Neural progenitor cell (in vitro differentiated cells): Measurements from ENCODE around the gene IRF6. TPM values are rescaled to one million over a fixed set of nuclear protein-coding genes. Genes with fewer than 3 reads are reported as not detected.

Experiments used
- DNase-seq: peaks from one replicate; pipeline ENCODE4 v3.0.0-alpha.2; 2016; ENCODE audit warnings: low spot score
- H2AFZ ChIP-seq: fragments of 200-600 bp; sonication (generic); replicated peaks from 2 replicates; pipeline ENCODE4 v1.6.1; 2016; ENCODE audit warnings: antibody characterized with exemption
- H3F3A ChIP-seq: fragments of 200-600 bp; sonication (generic); 2 replicates; pipeline ENCODE4 v1.6.1; 2016; ENCODE audit warnings: antibody characterized with exemption, low read depth
- H3K27ac ChIP-seq: fragments of 200-600 bp; sonication (generic); 2 replicates; pipeline ENCODE4 v1.5.1; 2016; ENCODE audit warnings: mild to moderate bottlenecking
- H3K27me3 ChIP-seq: fragments of 200-600 bp; sonication (generic); 2 replicates; pipeline ENCODE4 v1.6.1; 2016; ENCODE audit warnings: mild to moderate bottlenecking, moderate library complexity
- H3K36me3 ChIP-seq: fragments of 200-600 bp; sonication (generic); 2 replicates; pipeline ENCODE4 v1.5.1; 2016
- H3K4me1 ChIP-seq: fragments of 200-600 bp; sonication (generic); 2 replicates; pipeline ENCODE4 v1.6.1; 2016; ENCODE audit warnings: mixed run types
- H3K4me2 ChIP-seq: fragments of 200-600 bp; sonication (generic); 2 replicates; pipeline ENCODE4 v1.6.1; 2016
- H3K4me3 ChIP-seq: fragments of 200-600 bp; sonication (generic); 2 replicates; pipeline ENCODE4 v1.5.1; 2016
- H3K79me2 ChIP-seq: fragments of 200-600 bp; sonication (generic); 2 replicates; pipeline ENCODE4 v1.6.1; 2016; ENCODE audit warnings: low read depth
- H3K9ac ChIP-seq: fragments of 200-600 bp; sonication (generic); 2 replicates; pipeline ENCODE4 v1.6.1; 2016
- H3K9me3 ChIP-seq: fragments of 200-600 bp; sonication (generic); 2 replicates; pipeline ENCODE4 v1.5.1; 2016; ENCODE audit warnings: low read depth
- H4K20me1 ChIP-seq: fragments of 200-600 bp; sonication (generic); 2 replicates; pipeline ENCODE4 v1.6.1; 2016; ENCODE audit warnings: low read depth
- H3K27ac Mint-ChIP-seq: 3 replicates; pipeline ENCODE4 v1.8.0; 2021; ENCODE audit warnings: mixed read lengths
- H3K27me3 Mint-ChIP-seq: 2 replicates; pipeline ENCODE4 v1.8.0; 2022; ENCODE audit warnings: low read depth, mild to moderate bottlenecking, inconsistent platforms, moderate library complexity, mixed read lengths; ENCODE audit not compliant: insufficient read depth
- H3K36me3 Mint-ChIP-seq: 3 replicates; pipeline ENCODE4 v1.8.0; 2021; ENCODE audit warnings: mixed read lengths
- H3K4me1 Mint-ChIP-seq: 3 replicates; pipeline ENCODE4 v1.8.0; 2021; ENCODE audit warnings: mixed read lengths
- H3K4me3 Mint-ChIP-seq: 3 replicates; pipeline ENCODE4 v1.8.0; 2021; ENCODE audit warnings: mild to moderate bottlenecking, moderate library complexity, mixed read lengths
- H3K9me3 Mint-ChIP-seq: 3 replicates; pipeline ENCODE4 v1.8.0; 2020; ENCODE audit warnings: mixed read lengths
- CTCF ChIP-seq: fragments of 200-600 bp; sonication (generic); IDR thresholded peaks from 2 replicates; pipeline ENCODE4 v1.5.1; 2017; ENCODE audit warnings: antibody characterized with exemption, mild to moderate bottlenecking
- EZH2 ChIP-seq: fragments of 200-600 bp; sonication (generic); IDR thresholded peaks from 2 replicates; pipeline ENCODE4 v1.6.1; 2017; ENCODE audit warnings: antibody characterized with exemption, mild to moderate bottlenecking, moderate library complexity
- EZH2phosphoT487 ChIP-seq: fragments of 200-600 bp; sonication (generic); IDR thresholded peaks from 2 replicates; pipeline ENCODE4 v1.6.1; 2017; ENCODE audit warnings: antibody characterized with exemption
- total RNA-seq: library from RNA; depleted of rRNA; stranded (reverse); fragments of >200 nt; gene quantifications from 2 replicates; pipeline ENCODE4 v1.2.3, GENCODE V29; 2015; ENCODE audit warnings: low replicate concordance

Gene IRF6
- total RNA-seq, 1 donor from 2014 or later: 3.3 TPM

- no peak overlapping the region for H3K27ac Mint-ChIP-seq
Observed at GRCh38 chr1:209755256-209755655, 50.7 kb downstream of the IRF6 start.

GRCh38 chr1:209752890-209753289 lies 53.1 kb downstream of the IRF6 start:
- Mint-ChIP-seq H3K27ac (no peak overlapping the region), H3K9me3 (no peaks in the 10 kb centered on the region), H3K4me3 (no peak overlapping the region), H3K27me3 (peaks cover 6% of the 10 kb centered on the region), H3K36me3 (no peaks in the 10 kb centered on the region), H3K4me1 (peaks cover 3% of the 10 kb centered on the region)
- H3K27me3 ChIP-seq: peaks cover 8% of the 10 kb centered on the region
- no peaks in the 10 kb centered on the region for H3K36me3 ChIP-seq
- H4K20me1 ChIP-seq: no peaks in the 10 kb centered on the region
- H2AFZ ChIP-seq: no peak overlapping the region
- H3K4me2 ChIP-seq: no peak overlapping the region
- no peak for TF ChIP-seq EZH2phosphoT487
- TF ChIP-seq CTCF: no peak
- no peak for TF ChIP-seq EZH2
- H3K4me3 ChIP-seq: no peak overlapping the region
- no peak overlapping the region for H3K27ac ChIP-seq
- no peaks in the 10 kb centered on the region for H3K4me1 ChIP-seq
- peaks cover 6% of the 10 kb centered on the region for H3F3A ChIP-seq
- no peaks in the 10 kb centered on the region for H3K9me3 ChIP-seq
- H3K9ac ChIP-seq: no peak overlapping the region
- no peaks in the 10 kb centered on the region for H3K79me2 ChIP-seq
- no peak for DNase-seq

More at GRCh38 chr1:209755256-209755655, 50.7 kb downstream of the IRF6 start:
- Mint-ChIP-seq H3K4me3 (no peak overlapping the region), H3K27me3 (peaks cover 6% of the 10 kb centered on the region), H3K36me3 (no peaks in the 10 kb centered on the region), H3K4me1 (no peaks in the 10 kb centered on the region), H3K9me3 (no peaks in the 10 kb centered on the region)
- Histone ChIP-seq H3K4me3 (no peak overlapping the region), H3K27ac (no peak overlapping the region), H3K9ac (no peak overlapping the region), H4K20me1 (no peaks in the 10 kb centered on the region), H3K4me1 (no peaks in the 10 kb centered on the region), H3K36me3 (no peaks in the 10 kb centered on the region), H3K9me3 (no peaks in the 10 kb centered on the region), H3K27me3 (no peaks in the 10 kb centered on the region), H3K79me2 (no peaks in the 10 kb centered on the region), H3F3A (no peaks in the 10 kb centered on the region), H2AFZ (no peak overlapping the region), H3K4me2 (no peak overlapping the region)
- TF ChIP-seq CTCF (no peak), EZH2 (no peak), EZH2phosphoT487 (no peak)
- DNase-seq: no peak

- Mint-ChIP-seq H3K9me3 (no peaks in the 10 kb centered on the region), H3K27ac (no peak overlapping the region), H3K4me3 (no peak overlapping the region), H3K36me3 (no peaks in the 10 kb centered on the region), H3K4me1 (peaks cover 3% of the 10 kb centered on the region), H3K27me3 (peaks cover 5% of the 10 kb centered on the region)
- no peak overlapping the region for H3K4me2 ChIP-seq
- TF ChIP-seq CTCF (no peak), EZH2 (no peak), EZH2phosphoT487 (no peak)
- H4K20me1 ChIP-seq: no peaks in the 10 kb centered on the region
- no peak overlapping the region for H3K9ac ChIP-seq
- H3F3A ChIP-seq: peaks cover 6% of the 10 kb centered on the region
- H3K27me3 ChIP-seq: peaks cover 15% of the 10 kb centered on the region
- DNase-seq: no peak
- H3K9me3 ChIP-seq: no peaks in the 10 kb centered on the region
- H3K27ac ChIP-seq: no peak overlapping the region
- H3K4me3 ChIP-seq: no peak overlapping the region
- no peaks in the 10 kb centered on the region for H3K36me3 ChIP-seq
- H2AFZ ChIP-seq: no peak overlapping the region
- no peaks in the 10 kb centered on the region for H3K79me2 ChIP-seq
- H3K4me1 ChIP-seq: no peaks in the 10 kb centered on the region
Observed at GRCh38 chr1:209751627-209752231, 54.2 kb downstream of the IRF6 start.
